Esophagus muscularis mucosa (tissue), 4 donors: ENCODE measurements around the gene SEC14L1.

Experiments used
- CTCF ChIP-seq, 3 experiments: fragments of 200-600 bp in 2 of 3; fragments of 450-650 bp in 1 of 3; sonication (generic) in 2 of 3; IDR thresholded peaks; one replicate each; pipeline ENCODE4 v1.5.1; 2017 to 2019; ENCODE audit warnings: antibody characterized with exemption in 3 of 3, mild to moderate bottlenecking in 2 of 3, moderate library complexity in 1 of 3
- EP300 ChIP-seq: sonication (generic); formaldehyde crosslinking; IDR thresholded peaks from one replicate; pipeline ENCODE4 v1.6.1; 2017; ENCODE audit warnings: antibody characterized with exemption
- POLR2A ChIP-seq: fragments of 450-650 bp; IDR thresholded peaks from one replicate; pipeline ENCODE4 v1.6.1; 2017; ENCODE audit warnings: antibody characterized with exemption, moderate library complexity, mild to moderate bottlenecking, low read depth
- POLR2AphosphoS5 ChIP-seq, 2 donors: sonication (generic); formaldehyde crosslinking; IDR thresholded peaks; one replicate each; pipeline ENCODE4 v1.6.1; 2017; ENCODE audit warnings: antibody characterized with exemption in 2 of 2

GRCh38 chr17:77189148-77189547, 48.4 kb downstream of the SEC14L1 start:
- no peak for TF ChIP-seq CTCF (IDR thresholded peaks at IDR 0.05)
- TF ChIP-seq EP300: no peak
- TF ChIP-seq POLR2AphosphoS5 (IDR thresholded peaks at IDR 0.05): no peak
- TF ChIP-seq POLR2A: no peak
